HepG2 (cell line): ENCODE measurements around the gene SF3B6. TPM values are rescaled to one million over a fixed set of nuclear protein-coding genes. Genes with fewer than 3 reads are reported as not detected.
A peak's percentile ranks its signal among the peaks of the same experiment; 100 is the strongest.

Experiments
- ARNT ChIP-seq: fragments of 450-650 bp; IDR thresholded peaks from 2 replicates; pipeline ENCODE4 v1.6.1; 2017
- ELF1 ChIP-seq: sonication (generic); formaldehyde crosslinking; IDR thresholded peaks from 2 replicates; pipeline ENCODE4 v1.4.0; 2020; ENCODE audit warnings: missing genetic modification reagents
- FLYWCH1 ChIP-seq: sonication (generic); formaldehyde crosslinking; IDR thresholded peaks from 2 replicates; pipeline ENCODE4 v1.8.1; 2023; ENCODE audit warnings: mild to moderate bottlenecking, missing genetic modification reagents
- HDAC1 ChIP-seq: sonication (generic); formaldehyde crosslinking; IDR thresholded peaks from 2 replicates; pipeline ENCODE4 v1.5.1; 2020; ENCODE audit warnings: mild to moderate bottlenecking, missing genetic modification reagents
- KDM4B ChIP-seq: sonication (generic); formaldehyde crosslinking; IDR thresholded peaks from 2 replicates; pipeline ENCODE4 v1.4.0; 2020; ENCODE audit warnings: missing genetic modification reagents
- MAFK ChIP-seq, 2 experiments: IDR thresholded peaks in 1 of 2; conservative IDR thresholded peaks in 1 of 2; 2 replicates each; pipeline ENCODE4 v1.6.1; 2011; ENCODE audit warnings: improper control_type of control experiment in 2 of 2, low read length in 2 of 2
- MBD4 ChIP-seq: IDR thresholded peaks from 2 replicates; pipeline ENCODE4 v1.6.1; 2012; ENCODE audit warnings: low read length, inconsistent platforms, borderline replicate concordance
- MIER2 ChIP-seq: IDR thresholded peaks from 2 replicates; pipeline ENCODE4 v1.6.1; 2016; ENCODE audit warnings: missing biosample characterization, missing genetic modification reagents
- MXD4 ChIP-seq: IDR thresholded peaks from 2 replicates; pipeline ENCODE4 v1.6.1; 2016; ENCODE audit warnings: mild to moderate bottlenecking, missing biosample characterization, missing genetic modification reagents
- NFRKB ChIP-seq: fragments of 450-650 bp; IDR thresholded peaks from 2 replicates; pipeline ENCODE4 v1.6.1; 2017
- PPARG ChIP-seq: conservative IDR thresholded peaks from 2 replicates; pipeline ENCODE4 v1.6.1; 2016; ENCODE audit warnings: missing biosample characterization, missing genetic modification reagents
- RARG ChIP-seq: sonication (generic); formaldehyde crosslinking; IDR thresholded peaks from 2 replicates; pipeline ENCODE4 v1.4.0; 2020; ENCODE audit warnings: low read depth, mild to moderate bottlenecking, missing genetic modification reagents
- RFX1 ChIP-seq: fragments of 450-650 bp; IDR thresholded peaks from 2 replicates; pipeline ENCODE4 v1.6.1; 2017
- RFX3 ChIP-seq: IDR thresholded peaks from 2 replicates; pipeline ENCODE4 v1.6.1; 2016; ENCODE audit warnings: missing biosample characterization, missing genetic modification reagents
- SALL1 ChIP-seq: sonication (generic); formaldehyde crosslinking; IDR thresholded peaks from 2 replicates; pipeline ENCODE4 v1.8.0; 2022; ENCODE audit warnings: mild to moderate bottlenecking, missing genetic modification reagents
- ZBTB1 ChIP-seq: sonication (generic); formaldehyde crosslinking; IDR thresholded peaks from 2 replicates; pipeline ENCODE4 v1.4.0; 2020; ENCODE audit warnings: missing genetic modification reagents, borderline replicate concordance
- ZBTB42 ChIP-seq: sonication (generic); formaldehyde crosslinking; IDR thresholded peaks from 2 replicates; pipeline ENCODE4 v1.5.0; 2020; ENCODE audit warnings: mild to moderate bottlenecking, missing genetic modification reagents
- ZIK1 ChIP-seq: sonication (generic); formaldehyde crosslinking; IDR thresholded peaks from 2 replicates; pipeline ENCODE4 v1.5.0; 2020; ENCODE audit warnings: mild to moderate bottlenecking, low read depth, missing genetic modification reagents, borderline replicate concordance
- ZNF180 ChIP-seq: sonication (generic); formaldehyde crosslinking; IDR thresholded peaks from 2 replicates; pipeline ENCODE4 v1.4.0; 2020; ENCODE audit warnings: low read depth, missing genetic modification reagents, borderline replicate concordance
- ZNF230 ChIP-seq: sonication (generic); formaldehyde crosslinking; IDR thresholded peaks from 2 replicates; pipeline ENCODE4 v1.4.0; 2020; ENCODE audit warnings: mild to moderate bottlenecking, missing genetic modification reagents
- ZNF234 ChIP-seq: sonication (generic); formaldehyde crosslinking; conservative IDR thresholded peaks from 2 replicates; pipeline ENCODE4 v1.5.1; 2020; ENCODE audit warnings: mild to moderate bottlenecking, missing genetic modification reagents
- ZNF24 ChIP-seq: fragments of 450-650 bp; IDR thresholded peaks from 2 replicates; pipeline ENCODE4 v1.6.1; 2017; ENCODE audit warnings: antibody characterized with exemption, mild to moderate bottlenecking
- ZNF468 ChIP-seq: sonication (generic); formaldehyde crosslinking; IDR thresholded peaks from 2 replicates; pipeline ENCODE4 v1.8.0; 2022; ENCODE audit warnings: mild to moderate bottlenecking, moderate library complexity, missing genetic modification reagents
- ZNF530 ChIP-seq: sonication (generic); formaldehyde crosslinking; IDR thresholded peaks from 2 replicates; pipeline ENCODE4 v1.5.0; 2020; ENCODE audit warnings: low read depth, mild to moderate bottlenecking, missing genetic modification reagents
- ZNF619 ChIP-seq: sonication (generic); formaldehyde crosslinking; IDR thresholded peaks from 2 replicates; pipeline ENCODE4 v1.4.0; 2020; ENCODE audit warnings: mild to moderate bottlenecking, missing genetic modification reagents
- ZNF660 ChIP-seq: sonication (generic); formaldehyde crosslinking; IDR thresholded peaks from 2 replicates; pipeline ENCODE4 v1.5.1; 2020; ENCODE audit warnings: mild to moderate bottlenecking, low read depth, missing genetic modification reagents, borderline replicate concordance
- polyA plus RNA-seq, 8 experiments: library from polyadenylated mRNA; depleted of rRNA in 3 of 8; stranded (reverse) in 7 of 8; unstranded in 1 of 8; fragments of >200 nt; fragmentation: Illumina TruSeq in 4 of 8; extraction: Trizol in 4 of 8; gene quantifications; 2 replicates each; pipeline versions ENCODE4 v1.2.1 to v1.2.3, GENCODE V29; 2011 to 2016; ENCODE audit warnings: low read depth in 4 of 8, missing spikeins in 1 of 8, mixed read lengths in 1 of 8; ENCODE audit not compliant: insufficient read depth in 1 of 8
- total RNA-seq, 5 experiments: library from RNA; depleted of rRNA; stranded (reverse); fragments of >200 nt; fragmentation: Illumina TruSeq; extraction: Trizol; gene quantifications; 2 replicates each; pipeline ENCODE4 v1.2.3, GENCODE V29; 2016; ENCODE audit warnings: low read depth in 1 of 5
- TF ChIP-seq, protein P1 (sequence below): sonication (generic); formaldehyde crosslinking; IDR thresholded peaks from 2 replicates; pipeline ENCODE4 v1.5.0; 2020; ENCODE audit warnings: missing genetic modification reagents
- TF ChIP-seq, protein P2 (sequence below): sonication (generic); formaldehyde crosslinking; IDR thresholded peaks from 2 replicates; pipeline ENCODE4 v1.8.1; 2023; ENCODE audit warnings: mild to moderate bottlenecking, inconsistent platforms, moderate library complexity, missing genetic modification reagents, borderline replicate concordance
- TF ChIP-seq, protein P3 (sequence below): sonication (generic); formaldehyde crosslinking; IDR thresholded peaks from 2 replicates; pipeline ENCODE4 v1.4.0; 2020; ENCODE audit warnings: missing genetic modification reagents, low read depth, mild to moderate bottlenecking, borderline replicate concordance

Gene SF3B6
- total and polyA plus RNA-seq, 2 of the 13 experiments (the other 11 are each of a cell fraction or from before 2014, with no cell fraction given): 177 to 182 TPM

- TF ChIP-seq FLYWCH1 (CRISPR knock-in tag) (no peak), HDAC1 (peak; percentile 98), RFX3 (CRISPR knock-in tag) (no peak), ZNF530 (no peak), ELF1 (peak; percentile 100), ZNF180 (CRISPR knock-in tag) (no peak), ZNF24 (peak; percentile 79; the same call in 1 of the 2 replicates), ZNF660 (no peak), RARG (CRISPR knock-in tag) (peak; percentile 88; the same call in 1 of the 2 replicates), ZIK1 (CRISPR knock-in tag) (peak; percentile 94), SALL1 (CRISPR knock-in tag) (peak; percentile 98), PPARG (CRISPR knock-in tag) (peak; percentile 85), ARNT (no peak), KDM4B (CRISPR knock-in tag) (no peak), MIER2 (peak; percentile 85), MBD4 (no peak), MXD4 (peak; percentile 76), ZNF234 (CRISPR knock-in tag) (no peak), ZNF468 (no peak), NFRKB (no peak), ZBTB42 (CRISPR knock-in tag) (0 out of 2 replicates have a peak, but pooled peaks have one; percentile 34), RFX1 (no peak), ZBTB1 (CRISPR knock-in tag) (no peak), ZNF619 (CRISPR knock-in tag) (peak; percentile 99), MAFK (conservative IDR thresholded peaks at IDR 0.05 in 1 of 2, IDR thresholded peaks at IDR 0.05 in 1 of 2; ENCODE audit: low read length in 2 of 2) (peak; percentile 64 to 73), ZNF230 (CRISPR knock-in tag) (peak; percentile 96)
- TF ChIP-seq, protein P1, sequence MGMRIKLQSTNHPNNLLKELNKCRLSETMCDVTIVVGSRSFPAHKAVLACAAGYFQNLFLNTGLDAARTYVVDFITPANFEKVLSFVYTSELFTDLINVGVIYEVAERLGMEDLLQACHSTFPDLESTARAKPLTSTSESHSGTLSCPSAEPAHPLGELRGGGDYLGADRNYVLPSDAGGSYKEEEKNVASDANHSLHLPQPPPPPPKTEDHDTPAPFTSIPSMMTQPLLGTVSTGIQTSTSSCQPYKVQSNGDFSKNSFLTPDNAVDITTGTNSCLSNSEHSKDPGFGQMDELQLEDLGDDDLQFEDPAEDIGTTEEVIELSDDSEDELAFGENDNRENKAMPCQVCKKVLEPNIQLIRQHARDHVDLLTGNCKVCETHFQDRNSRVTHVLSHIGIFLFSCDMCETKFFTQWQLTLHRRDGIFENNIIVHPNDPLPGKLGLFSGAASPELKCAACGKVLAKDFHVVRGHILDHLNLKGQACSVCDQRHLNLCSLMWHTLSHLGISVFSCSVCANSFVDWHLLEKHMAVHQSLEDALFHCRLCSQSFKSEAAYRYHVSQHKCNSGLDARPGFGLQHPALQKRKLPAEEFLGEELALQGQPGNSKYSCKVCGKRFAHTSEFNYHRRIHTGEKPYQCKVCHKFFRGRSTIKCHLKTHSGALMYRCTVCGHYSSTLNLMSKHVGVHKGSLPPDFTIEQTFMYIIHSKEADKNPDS (CRISPR knock-in tag): no peak; the same call in 1 of the 2 replicates
- TF ChIP-seq, protein P2, sequence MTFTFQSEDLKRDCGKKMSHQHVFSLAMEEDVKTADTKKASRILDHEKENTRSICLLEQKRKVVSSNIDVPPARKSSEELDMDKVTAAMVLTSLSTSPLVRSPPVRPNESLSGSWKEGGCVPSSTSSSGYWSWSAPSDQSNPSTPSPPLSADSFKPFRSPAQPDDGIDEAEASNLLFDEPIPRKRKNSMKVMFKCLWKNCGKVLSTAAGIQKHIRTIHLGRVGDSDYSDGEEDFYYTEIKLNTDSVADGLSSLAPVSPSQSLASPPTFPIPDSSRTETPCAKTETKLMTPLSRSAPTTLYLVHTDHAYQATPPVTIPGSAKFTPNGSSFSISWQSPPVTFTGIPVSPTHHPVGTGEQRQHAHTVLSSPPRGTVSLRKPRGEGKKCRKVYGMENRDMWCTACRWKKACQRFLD (CRISPR knock-in tag): peak; percentile 94
- TF ChIP-seq, protein P3, sequence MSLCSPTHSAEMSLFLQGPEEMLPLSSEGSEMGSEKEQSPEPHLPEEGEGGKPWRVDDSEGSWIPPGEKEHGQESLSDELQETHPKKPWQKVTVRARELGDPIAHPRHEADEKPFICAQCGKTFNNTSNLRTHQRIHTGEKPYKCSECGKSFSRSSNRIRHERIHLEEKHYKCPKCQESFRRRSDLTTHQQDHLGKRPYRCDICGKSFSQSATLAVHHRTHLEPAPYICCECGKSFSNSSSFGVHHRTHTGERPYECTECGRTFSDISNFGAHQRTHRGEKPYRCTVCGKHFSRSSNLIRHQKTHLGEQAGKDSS (CRISPR knock-in tag): peak; percentile 99
These were observed at the start of gene SF3B6 (continued) for GRCh38 chr2:24075915-24076848.
